ENCODE measurements around the gene SLC7A6.

SLC7A6 gene

GRCh38 chr16:68281368-68282063 lies 17.2 kb downstream of the SLC7A6 start:
- Histone ChIP-seq H3K36me3 (replicated peaks; ENCODE audit: low read depth, low read length) (peaks cover 21% of the 10 kb centered on the region), H3K27me3 (ENCODE audit: low read depth, low read length) (no peaks in the 10 kb centered on the region), H2AFZ (ENCODE audit: low read depth, low read length) (no peak overlapping the region), H3K79me2 (ENCODE audit: low read length) (peaks cover 22% of the 10 kb centered on the region), H3K4me2 (ENCODE audit: low read length) (no peak overlapping the region), H3K4me1 (ENCODE audit: low read length) (peaks cover 39% of the 10 kb centered on the region), H3K9ac (ENCODE audit: low read length) (no peak overlapping the region), H3K27ac (ENCODE audit: low read length) (no peak overlapping the region), H4K20me1 (ENCODE audit: insufficient read depth, low read length) (peaks cover 18% of the 10 kb centered on the region), H3K9me3 (ENCODE audit: insufficient read depth, low read length) (no peaks in the 10 kb centered on the region), H3K4me3 (ENCODE audit: low read length) (no peak overlapping the region)
- no peak for TF ChIP-seq EZH2phosphoT487 (IDR thresholded peaks at IDR 0.05; ENCODE audit: low read depth)
- TF ChIP-seq CTCF (IDR thresholded peaks at IDR 0.05; ENCODE audit: low read depth, low read length) = no peak

GRCh38 chr16:68282064-68282452 lies 17.7 kb downstream of the SLC7A6 start:
- Histone ChIP-seq H4K20me1 (ENCODE audit: insufficient read depth, low read length) (peaks cover 18% of the 10 kb centered on the region), H3K79me2 (ENCODE audit: low read length) (peaks cover 25% of the 10 kb centered on the region), H3K4me3 (ENCODE audit: low read length) (no peak overlapping the region), H3K27ac (ENCODE audit: low read length) (no peak overlapping the region), H2AFZ (ENCODE audit: low read depth, low read length) (no peak overlapping the region), H3K4me2 (ENCODE audit: low read length) (no peak overlapping the region), H3K9ac (ENCODE audit: low read length) (no peak overlapping the region), H3K4me1 (ENCODE audit: low read length) (peaks cover 41% of the 10 kb centered on the region), H3K9me3 (ENCODE audit: insufficient read depth, low read length) (no peaks in the 10 kb centered on the region), H3K36me3 (replicated peaks; ENCODE audit: low read depth, low read length) (peaks cover 25% of the 10 kb centered on the region), H3K27me3 (ENCODE audit: low read depth, low read length) (no peaks in the 10 kb centered on the region)
- no peak for TF ChIP-seq CTCF (IDR thresholded peaks at IDR 0.05; ENCODE audit: low read depth, low read length)
- no peak for TF ChIP-seq EZH2phosphoT487 (IDR thresholded peaks at IDR 0.05; ENCODE audit: low read depth)

GRCh38 chr16:68283346-68283745 lies 19.0 kb downstream of the SLC7A6 start:
- Histone ChIP-seq H2AFZ (ENCODE audit: low read depth, low read length) (no peak overlapping the region), H3K79me2 (ENCODE audit: low read length) (peaks cover 25% of the 10 kb centered on the region), H3K9ac (ENCODE audit: low read length) (peak overlapping the region; percentile 47; the same call in 1 of the 2 replicates), H3K27ac (ENCODE audit: low read length) (peak overlapping the region; percentile 71), H3K4me3 (ENCODE audit: low read length) (peak overlapping the region; percentile 64), H3K9me3 (ENCODE audit: insufficient read depth, low read length) (no peaks in the 10 kb centered on the region), H4K20me1 (ENCODE audit: insufficient read depth, low read length) (peaks cover 18% of the 10 kb centered on the region), H3K4me2 (ENCODE audit: low read length) (peak overlapping the region; percentile 96), H3K36me3 (replicated peaks; ENCODE audit: low read depth, low read length) (peaks cover 33% of the 10 kb centered on the region), H3K27me3 (ENCODE audit: low read depth, low read length) (no peaks in the 10 kb centered on the region), H3K4me1 (ENCODE audit: low read length) (peaks cover 41% of the 10 kb centered on the region)
- TF ChIP-seq CTCF (IDR thresholded peaks at IDR 0.05; ENCODE audit: low read depth, low read length) (no peak), EZH2phosphoT487 (IDR thresholded peaks at IDR 0.05; ENCODE audit: low read depth) (no peak)

GRCh38 chr16:68283801-68284598 lies 19.7 kb downstream of the SLC7A6 start:
- Histone ChIP-seq H3K4me1 (ENCODE audit: low read length) (peaks cover 41% of the 10 kb centered on the region), H3K79me2 (ENCODE audit: low read length) (peaks cover 25% of the 10 kb centered on the region), H3K4me3 (ENCODE audit: low read length) (peak overlapping the region; percentile 64), H3K27ac (ENCODE audit: low read length) (peak overlapping the region; percentile 71), H3K9ac (ENCODE audit: low read length) (peak overlapping the region; percentile 47; the same call in 1 of the 2 replicates), H3K36me3 (replicated peaks; ENCODE audit: low read depth, low read length) (peaks cover 33% of the 10 kb centered on the region), H3K9me3 (ENCODE audit: insufficient read depth, low read length) (no peaks in the 10 kb centered on the region), H3K4me2 (ENCODE audit: low read length) (peak overlapping the region; percentile 96), H2AFZ (ENCODE audit: low read depth, low read length) (no peak overlapping the region), H3K27me3 (ENCODE audit: low read depth, low read length) (no peaks in the 10 kb centered on the region), H4K20me1 (ENCODE audit: insufficient read depth, low read length) (peaks cover 18% of the 10 kb centered on the region)
- TF ChIP-seq CTCF (IDR thresholded peaks at IDR 0.05; ENCODE audit: low read depth, low read length) (no peak), EZH2phosphoT487 (IDR thresholded peaks at IDR 0.05; ENCODE audit: low read depth) (no peak)
